ENCODE results near the gene SSH3.

The SSH3 gene

GRCh38 chr11:67293090-67293489 is 10.2 kb upstream of the SSH3 start:
- no peak for DNase-seq (ENCODE audit: low read depth)

DNA sequence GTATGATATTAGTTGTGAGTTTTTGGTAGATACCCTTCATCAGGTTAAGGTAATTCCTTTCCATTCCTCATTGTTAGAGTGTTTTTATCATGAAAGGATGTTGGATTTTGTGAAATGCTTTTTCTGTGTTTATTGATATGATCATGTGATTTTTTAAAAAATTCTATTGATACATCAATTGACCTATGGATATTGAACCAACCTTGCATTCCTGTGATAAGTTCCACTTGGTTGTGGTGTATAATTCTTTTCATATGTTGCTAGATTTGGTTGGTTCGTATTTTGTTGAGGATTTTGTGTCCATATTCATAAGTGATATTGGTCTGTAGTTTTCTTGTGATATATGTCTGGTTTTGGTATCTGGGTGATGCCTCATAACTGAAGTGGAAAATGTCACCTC is 7.5 kb upstream of the SSH3 start:
- DNase-seq (ENCODE audit: low read depth) = no peak

DNA sequence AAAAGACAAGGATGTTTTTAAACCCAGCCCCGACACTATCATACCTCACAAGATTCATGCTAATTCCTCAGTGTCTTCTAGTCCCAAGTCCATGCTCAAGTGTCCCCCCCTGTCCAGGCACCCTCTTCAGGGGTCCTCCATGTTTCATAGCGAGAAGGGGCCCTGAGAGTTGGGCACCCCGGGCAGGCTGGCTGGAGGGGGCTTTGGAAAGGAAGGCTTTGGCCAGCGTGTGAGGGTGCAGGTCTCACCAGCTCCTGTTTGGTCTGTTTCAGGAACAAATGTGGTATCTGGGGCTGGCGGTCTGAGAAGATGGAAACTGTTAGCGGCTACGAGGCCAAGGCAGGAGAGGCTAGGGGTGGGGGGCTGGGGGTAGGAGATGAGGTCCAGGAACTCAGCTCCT is 4.5 kb upstream of the SSH3 start:
- no peak for DNase-seq (ENCODE audit: low read depth)

- DNase-seq (ENCODE audit: low read depth) = no peak
Observed at GRCh38 chr11:67299471-67300191, 3.7 kb upstream of the SSH3 start.

GRCh38 chr11:67300256-67300755 is 3.0 kb upstream of the SSH3 start:
- no peak for DNase-seq (ENCODE audit: low read depth)

DNA sequence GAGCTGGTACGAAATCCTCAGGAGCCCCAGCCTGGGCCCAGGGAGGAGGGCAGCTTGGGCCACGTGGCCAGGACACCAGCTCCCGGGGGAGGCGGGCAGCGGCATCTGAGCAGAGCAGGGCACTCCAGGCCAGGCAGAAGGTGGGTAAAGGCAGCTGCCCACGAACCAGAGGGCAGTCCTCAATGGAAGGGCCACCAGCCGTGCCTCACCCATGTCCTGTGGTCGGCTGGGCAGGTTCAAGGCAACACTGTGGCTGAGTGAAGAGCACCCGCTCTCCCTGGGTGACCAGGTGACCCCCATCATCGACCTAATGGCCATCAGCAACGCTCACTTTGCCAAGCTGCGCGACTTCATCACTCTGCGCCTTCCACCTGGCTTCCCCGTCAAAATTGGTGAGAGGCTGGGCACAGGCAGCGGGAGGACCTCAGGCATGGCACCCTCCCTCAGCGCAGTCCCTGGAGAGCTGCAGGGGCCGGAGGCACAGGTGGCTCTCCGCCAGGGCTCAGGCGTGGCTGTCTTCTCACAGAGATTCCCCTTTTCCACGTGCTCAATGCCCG is 2.5 kb upstream of the SSH3 start:
- no peak for DNase-seq (ENCODE audit: low read depth)

DNA sequence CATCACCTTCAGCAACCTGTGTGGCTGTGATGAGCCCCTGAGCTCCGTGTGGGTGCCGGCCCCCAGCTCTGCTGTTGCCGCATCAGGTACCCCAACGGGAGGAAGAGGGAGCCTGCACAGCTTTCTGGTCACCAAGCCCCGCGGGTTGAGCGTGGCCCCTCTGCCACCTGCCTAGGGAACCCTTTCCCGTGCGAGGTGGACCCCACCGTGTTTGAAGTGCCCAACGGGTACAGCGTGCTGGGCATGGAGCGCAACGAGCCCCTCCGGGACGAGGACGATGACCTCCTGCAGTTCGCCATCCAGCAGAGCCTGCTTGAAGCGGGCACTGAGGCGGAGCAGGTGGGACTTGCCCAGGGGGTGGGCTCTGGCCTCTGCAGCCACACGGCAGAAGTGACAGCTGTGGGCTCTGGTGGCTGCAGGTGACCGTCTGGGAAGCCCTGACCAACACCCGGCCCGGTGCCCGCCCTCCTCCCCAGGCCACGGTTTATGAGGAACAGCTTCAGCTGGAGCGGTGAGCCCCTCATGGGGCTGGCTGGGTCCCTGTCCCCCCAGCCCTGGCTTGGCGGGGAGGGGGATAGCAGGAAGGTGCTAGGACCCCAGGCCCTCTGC is 1.9 kb upstream of the SSH3 start:
- DNase-seq (ENCODE audit: low read depth) = no peak

DNA sequence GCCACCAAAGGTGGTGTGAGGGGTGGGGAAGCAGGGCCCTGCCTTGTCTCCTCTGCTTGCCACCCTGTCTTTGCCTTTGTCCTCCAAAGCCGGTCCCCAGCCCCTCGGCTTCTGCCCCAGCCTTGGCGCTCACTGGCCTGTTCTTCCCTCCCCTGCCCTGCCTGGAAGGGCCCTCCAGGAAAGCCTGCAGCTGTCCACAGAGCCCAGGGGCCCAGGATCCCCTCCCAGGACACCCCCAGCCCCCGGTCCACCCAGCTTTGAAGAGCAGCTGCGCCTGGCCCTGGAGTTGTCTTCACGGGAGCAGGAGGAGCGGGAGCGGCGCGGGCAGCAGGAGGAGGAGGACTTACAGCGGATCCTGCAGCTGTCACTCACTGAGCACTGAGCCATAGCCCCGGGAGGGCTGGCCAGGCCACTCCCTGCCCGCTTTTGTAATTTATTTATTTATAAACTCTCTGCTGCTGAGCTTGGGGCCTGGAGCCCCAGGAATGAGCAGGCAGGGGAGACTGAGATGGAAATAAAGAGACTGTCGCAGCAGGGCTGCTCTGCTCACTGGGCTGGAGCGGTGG is 1.3 kb upstream of the SSH3 start:
- DNase-seq (ENCODE audit: low read depth) = no peak

DNA sequence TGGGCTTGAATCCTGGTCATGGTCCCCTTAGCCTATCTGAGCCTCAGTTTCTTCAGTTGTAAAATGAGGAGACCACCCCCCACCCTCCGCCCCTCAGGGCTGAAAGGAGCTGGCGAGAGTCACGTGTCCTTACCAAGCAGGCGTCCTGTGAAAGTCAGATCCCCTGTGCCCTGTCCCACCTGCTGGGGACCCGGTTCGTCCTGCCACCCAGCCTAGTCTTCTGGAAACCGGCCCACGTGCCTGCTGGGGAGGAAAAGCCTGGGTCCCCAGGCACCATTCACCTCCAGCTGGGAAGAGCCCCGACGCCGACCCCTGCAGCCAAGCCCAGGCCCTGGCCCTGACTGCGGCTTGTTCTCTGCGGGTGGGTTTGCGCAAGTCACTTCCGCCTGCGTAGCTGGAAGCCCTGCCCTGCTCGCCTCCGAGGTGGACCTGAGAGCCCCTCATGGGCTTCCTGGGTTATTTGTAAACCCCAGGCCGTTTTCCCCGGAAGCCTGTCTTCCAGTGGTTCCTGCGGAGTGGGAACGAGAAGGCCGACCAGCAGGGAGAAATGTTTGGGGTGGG is 679 bp upstream of the SSH3 start:
- no peak for DNase-seq (ENCODE audit: low read depth)

DNA sequence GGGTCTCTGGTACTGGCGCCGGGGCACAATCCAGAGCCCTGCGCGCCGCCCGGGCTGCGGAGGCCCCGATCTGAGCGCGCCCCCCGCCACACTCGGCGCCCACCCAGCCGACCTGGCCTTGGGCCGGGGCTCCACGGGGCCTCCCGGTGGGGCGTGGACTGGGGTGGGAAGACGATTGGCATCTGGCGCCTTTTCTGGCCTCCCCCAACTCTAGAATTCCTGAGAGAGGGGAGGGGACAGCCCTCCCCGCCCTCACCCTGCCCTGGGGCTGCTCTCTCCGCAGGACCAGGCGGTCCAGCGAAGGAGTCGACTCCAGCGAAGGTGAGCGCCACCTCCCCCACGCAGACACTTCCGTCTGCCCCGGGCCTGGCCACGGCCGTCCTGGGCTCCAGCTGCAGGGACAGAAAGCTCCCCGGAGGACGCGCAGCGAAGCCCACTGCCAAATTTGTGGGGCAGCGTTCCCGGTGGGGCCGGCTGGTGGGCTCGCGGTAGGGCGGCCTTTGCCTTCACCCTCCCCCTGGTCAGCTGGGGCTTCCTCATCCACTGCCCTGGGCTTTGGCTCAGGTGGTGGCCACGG is 593 bp downstream of the SSH3 start:
- no peak for DNase-seq (ENCODE audit: low read depth)

- DNase-seq (ENCODE audit: low read depth) = no peak
Observed at GRCh38 chr11:67304511-67305113, 1.3 kb downstream of the SSH3 start.

DNA sequence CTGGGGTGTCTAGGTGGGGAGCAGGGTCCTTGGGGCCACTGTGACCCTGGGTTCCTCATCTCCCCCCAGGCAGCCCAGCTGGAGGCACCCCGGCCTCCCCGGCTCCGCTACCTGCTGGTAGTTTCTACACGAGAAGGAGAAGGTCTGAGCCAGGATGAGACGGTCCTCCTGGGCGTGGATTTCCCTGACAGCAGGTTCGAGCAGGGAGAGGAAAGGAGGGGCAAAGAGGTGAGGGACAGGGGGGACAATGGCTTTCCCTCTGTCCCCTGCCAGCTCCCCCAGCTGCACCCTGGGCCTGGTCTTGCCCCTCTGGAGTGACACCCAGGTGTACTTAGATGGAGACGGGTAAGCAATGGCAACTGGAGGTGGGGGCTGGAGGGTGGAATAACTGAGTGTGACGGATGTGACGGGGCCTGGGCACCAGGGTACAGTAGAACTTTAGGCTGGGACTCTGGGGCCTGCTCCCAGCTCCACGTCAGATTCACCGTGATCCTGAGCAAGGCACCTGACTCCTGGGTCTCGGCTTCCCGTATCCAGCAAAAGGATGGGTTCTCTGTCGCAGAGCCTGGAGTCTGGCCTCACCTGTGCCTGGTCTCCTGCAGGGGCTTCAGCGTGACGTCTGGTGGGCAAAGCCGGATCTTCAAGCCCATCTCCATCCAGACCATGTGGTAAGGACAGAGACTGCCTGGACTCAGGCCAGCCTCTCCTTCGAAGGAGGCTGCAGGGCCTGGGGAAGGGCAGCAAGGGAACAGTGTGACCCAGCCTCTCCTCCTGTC is 3.6 kb downstream of the SSH3 start:
- DNase-seq (ENCODE audit: low read depth) = no peak

DNA sequence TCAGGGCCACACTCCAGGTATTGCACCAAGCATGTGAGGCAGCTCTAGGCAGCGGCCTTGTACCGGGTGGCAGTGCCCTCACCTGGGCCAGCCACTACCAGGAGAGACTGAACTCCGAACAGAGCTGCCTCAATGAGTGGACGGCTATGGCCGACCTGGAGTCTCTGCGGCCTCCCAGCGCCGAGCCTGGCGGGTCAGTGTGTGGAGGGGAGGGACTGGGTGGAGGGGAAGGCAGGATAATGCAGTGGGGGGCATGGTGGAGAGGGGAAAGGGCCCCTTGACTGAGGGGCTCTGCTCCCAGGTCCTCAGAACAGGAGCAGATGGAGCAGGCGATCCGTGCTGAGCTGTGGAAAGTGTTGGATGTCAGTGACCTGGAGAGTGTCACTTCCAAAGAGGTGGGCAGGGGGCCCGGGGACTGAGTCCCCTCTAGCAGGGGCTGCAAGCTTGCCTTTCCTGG is 4.2 kb downstream of the SSH3 start:
- DNase-seq (ENCODE audit: low read depth) = no peak

- no peak for DNase-seq (ENCODE audit: low read depth)
Observed at GRCh38 chr11:67308031-67308866, 4.9 kb downstream of the SSH3 start.

DNA sequence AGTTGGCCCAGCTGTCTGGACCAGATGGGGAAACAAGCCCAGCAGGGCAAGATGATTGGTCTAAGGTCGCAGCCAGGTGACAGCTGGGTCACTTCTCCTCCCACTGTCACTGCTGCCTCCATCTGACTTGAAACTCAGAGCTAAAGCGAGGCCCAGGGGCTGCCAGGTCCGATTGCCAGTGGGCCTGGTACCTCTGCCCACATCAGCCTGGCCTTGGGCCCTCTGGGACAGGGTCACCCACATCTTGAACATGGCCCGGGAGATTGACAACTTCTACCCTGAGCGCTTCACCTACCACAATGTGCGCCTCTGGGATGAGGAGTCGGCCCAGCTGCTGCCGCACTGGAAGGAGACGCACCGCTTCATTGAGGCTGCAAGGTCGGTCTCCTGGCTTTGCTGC is 5.8 kb downstream of the SSH3 start:
- DNase-seq (ENCODE audit: low read depth) = no peak

GRCh38 chr11:67309661-67310061 is 6.3 kb downstream of the SSH3 start:
- no peak for DNase-seq (ENCODE audit: low read depth)

DNA sequence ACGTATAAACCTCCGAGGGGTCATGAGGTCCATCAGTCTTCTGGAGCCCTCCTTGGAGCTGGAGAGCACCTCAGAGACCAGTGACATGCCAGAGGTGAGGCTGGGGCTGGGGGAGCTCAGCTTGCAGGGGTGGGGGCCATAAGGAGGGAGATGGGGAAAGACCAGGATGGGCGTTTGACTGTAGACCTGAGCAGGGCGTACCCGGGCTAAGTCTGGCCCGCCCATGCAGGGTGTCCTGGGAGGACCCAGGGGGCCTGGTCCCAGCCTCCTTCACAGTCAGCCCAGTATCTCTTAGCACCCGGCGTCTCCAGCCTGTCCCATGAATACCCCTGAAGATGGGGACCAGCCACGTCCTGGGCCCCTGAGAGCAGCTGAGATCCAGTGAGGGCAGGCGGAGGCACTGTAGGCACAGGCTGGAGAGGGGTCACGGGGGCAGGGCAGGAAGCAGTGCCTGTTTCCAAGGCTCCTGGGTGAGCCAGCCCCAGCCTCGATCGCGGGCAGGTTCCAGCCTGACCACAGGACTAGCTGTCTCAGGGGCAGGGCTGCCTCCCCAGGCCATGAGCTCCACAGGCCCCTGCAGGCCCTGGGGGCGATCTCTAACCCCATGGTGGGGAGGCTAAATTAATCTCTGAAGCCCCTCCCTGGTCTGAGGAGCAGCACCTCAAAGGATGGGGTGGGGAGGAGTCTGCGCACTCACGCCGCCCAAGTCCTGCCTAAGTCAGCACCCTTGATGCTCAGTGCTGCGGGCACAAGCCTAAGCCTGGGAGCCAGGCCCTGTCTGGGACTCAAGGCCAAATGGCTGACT is 7.1 kb downstream of the SSH3 start:
- DNase-seq (ENCODE audit: low read depth) = no peak

GRCh38 chr11:67311051-67311555 is 7.8 kb downstream of the SSH3 start:
- no peak for DNase-seq (ENCODE audit: low read depth)

GRCh38 chr11:67311556-67312082 is 8.3 kb downstream of the SSH3 start:
- no peak for DNase-seq (ENCODE audit: low read depth)
